HepG2 (cell line): ENCODE data around the gene ATF7IP. TPM values are rescaled to one million over a fixed set of nuclear protein-coding genes. Genes with fewer than 3 reads are reported as not detected.

Source experiments
- ATAC-seq: fragments of 200-7000 bp; cut with Tn5 transposase; 3 replicates; pipeline ENCODE4 v1.9.1; 2020; ENCODE audit warnings: mild to moderate bottlenecking, moderate library complexity
- BruUV-seq: library from RNA; stranded (reverse); fragments of 400-500 nt; replicated peaks from 2 replicates; lab custom pipeline; 2021; lab: Mats Ljungman, UMichigan
- CTCF ChIA-PET: fragments of 300-600 bp; formaldehyde crosslinking; extraction: SDS; loops from one replicate; lab custom pipeline; 2021; ENCODE audit warnings: low total read pairs, inconsistent platforms, low intra/inter-chr PET ratio; lab: Yijun Ruan, JAX
- POLR2A ChIA-PET: fragments of 350-600 bp; sonication (Branson Sonifier 250); formaldehyde crosslinking; loops from one replicate; lab custom pipeline; 2020; ENCODE audit warnings: antibody characterized with exemption, inconsistent platforms; lab: Yijun Ruan, JAX
- DNase-seq: peaks from one replicate; pipeline ENCODE4 v3.0.0-alpha.2; 2015; ENCODE audit warnings: low spot score
- FAIRE-seq: peaks from 3 replicates; lab custom pipeline; 2011; peaks lifted over from hg19 to GRCh38; lab: Jason Lieb, UNC
- H2AFZ ChIP-seq: one replicate; pipeline ENCODE4 v1.6.1; 2011; ENCODE audit warnings: low read length, inconsistent platforms
- H3K27ac ChIP-seq: fragments of 300-600 bp; 3 replicates; pipeline ENCODE4 v1.8.0; 2011; ENCODE audit warnings: mixed run types, mild to moderate bottlenecking, mixed read lengths, low read length, inconsistent platforms; ENCODE audit not compliant: insufficient read depth; ENCODE audit errors: extremely low read length
- H3K27me3 ChIP-seq, 2 experiments: fragments of 200-600 bp in 1 of 2; 2 replicates in 1 of 2; 3 replicates in 1 of 2; pipeline versions ENCODE4 v1.6.0 to v1.8.0; 2011; ENCODE audit warnings: low read length in 2 of 2, mild to moderate bottlenecking in 2 of 2, moderate library complexity in 2 of 2, inconsistent platforms in 1 of 2; ENCODE audit not compliant: insufficient read depth in 2 of 2, control insufficient read depth in 1 of 2
- H3K36me3 ChIP-seq, 2 experiments: fragments of 200-600 bp in 1 of 2; replicated peaks in 1 of 2; 2 replicates in 1 of 2; 3 replicates in 1 of 2; pipeline versions ENCODE4 v1.5.1 to v1.8.0; 2011; ENCODE audit warnings: low read length in 2 of 2, inconsistent platforms in 1 of 2; ENCODE audit not compliant: insufficient read depth in 2 of 2, control insufficient read depth in 1 of 2
- H3K4me1 ChIP-seq: 2 replicates; pipeline ENCODE4 v1.5.1; 2012; ENCODE audit warnings: low read length, inconsistent platforms; ENCODE audit not compliant: insufficient read depth
- H3K4me2 ChIP-seq: 2 replicates; pipeline ENCODE4 v1.6.0; 2011; ENCODE audit warnings: low read depth, low read length, inconsistent platforms
- H3K4me3 ChIP-seq, 3 experiments: fragments of 200-600 bp in 1 of 3; sonication (generic), shearing (Covaris generic) in 1 of 3; replicated peaks in 1 of 3; 2 replicates each; pipeline ENCODE4 v1.5.1; 2011 to 2016; ENCODE audit warnings: low read length in 3 of 3, inconsistent platforms in 2 of 3, low read depth in 2 of 3, mild to moderate bottlenecking in 2 of 3, control low read depth in 1 of 3, mixed read lengths in 1 of 3; ENCODE audit not compliant: insufficient read depth in 1 of 3
- H3K79me2 ChIP-seq: one replicate; pipeline ENCODE4 v1.6.1; 2011; ENCODE audit warnings: low read length, inconsistent platforms; ENCODE audit not compliant: insufficient read depth
- H3K9ac ChIP-seq: 2 replicates; pipeline ENCODE4 v1.6.0; 2011; ENCODE audit warnings: mild to moderate bottlenecking, low read depth, low read length, inconsistent platforms; ENCODE audit not compliant: insufficient read depth
- H3K9me3 ChIP-seq: 2 replicates; pipeline ENCODE4 v1.5.1; 2012; ENCODE audit warnings: mild to moderate bottlenecking, low read length
- H4K20me1 ChIP-seq: 2 replicates; pipeline ENCODE4 v1.6.0; 2011; ENCODE audit warnings: inconsistent platforms, mild to moderate bottlenecking, low read length, moderate library complexity; ENCODE audit not compliant: insufficient read depth
- CBFB ChIP-seq: sonication (generic); formaldehyde crosslinking; IDR thresholded peaks from 2 replicates; pipeline ENCODE4 v1.4.0; 2020; ENCODE audit warnings: missing genetic modification reagents
- EP300 ChIP-seq, 3 experiments: sonication (generic) in 1 of 3; formaldehyde crosslinking in 1 of 3; IDR thresholded peaks; 2 replicates each; pipeline versions ENCODE4 v1.5.1 to v1.6.1; 2011 to 2020; ENCODE audit warnings: low read depth in 2 of 3, low read length in 2 of 3, borderline replicate concordance in 1 of 3, improper control_type of control experiment in 1 of 3, mild to moderate bottlenecking in 1 of 3, missing genetic modification reagents in 1 of 3, moderate library complexity in 1 of 3
- NFE2 ChIP-seq: sonication (generic); formaldehyde crosslinking; IDR thresholded peaks from 2 replicates; pipeline ENCODE4 v1.4.0; 2020; ENCODE audit warnings: missing genetic modification reagents
- NFYB ChIP-seq: sonication (generic); formaldehyde crosslinking; IDR thresholded peaks from 2 replicates; pipeline ENCODE4 v1.4.0; 2020; ENCODE audit warnings: missing genetic modification reagents
- NFYC ChIP-seq: IDR thresholded peaks from 2 replicates; pipeline ENCODE4 v1.6.1; 2016; ENCODE audit warnings: missing genetic modification reagents, missing compliant biosample characterization
- RFX5 ChIP-seq: IDR thresholded peaks from 2 replicates; pipeline ENCODE4 v1.6.1; 2011; ENCODE audit warnings: low read depth, low read length, improper control_type of control experiment
- RFXAP ChIP-seq: sonication (generic); formaldehyde crosslinking; IDR thresholded peaks from 2 replicates; pipeline ENCODE4 v1.4.0; 2020; ENCODE audit warnings: missing genetic modification reagents, borderline replicate concordance
- SALL2 ChIP-seq: sonication (generic); formaldehyde crosslinking; IDR thresholded peaks from 2 replicates; pipeline ENCODE4 v1.8.1; 2023; ENCODE audit warnings: mild to moderate bottlenecking, missing genetic modification reagents, inconsistent platforms
- WGBS: methylation state at CpG from one replicate; pipeline ENCODE4 v1.1.6; 2017; ENCODE audit warnings: low lambda C conversion rate; 5-methylcytosine and 5-hydroxymethylcytosine counted together
- in situ Hi-C: cut with HindIII; loops from 2 replicates; pipeline ENCODE4 v1.10.0; 2017; ENCODE audit warnings: low pct_unique_long_range_greater_than_20kb; ENCODE audit not compliant: extremely low pct_ligation_motif_present
- intact Hi-C: fragments of 100-400 bp; cut with micrococcal nuclease; formaldehyde crosslinking; loops from one replicate; pipeline ENCODE4 v1.10.0; 2022; ENCODE audit not compliant: unreplicated experiment
- polyA plus RNA-seq, 8 experiments: library from polyadenylated mRNA; depleted of rRNA in 3 of 8; stranded (reverse) in 7 of 8; unstranded in 1 of 8; fragments of >200 nt; fragmentation: Illumina TruSeq in 4 of 8; extraction: Trizol in 4 of 8; gene quantifications; 2 replicates each; pipeline versions ENCODE4 v1.2.1 to v1.2.3, GENCODE V29; 2011 to 2016; ENCODE audit warnings: low read depth in 4 of 8, missing spikeins in 1 of 8, mixed read lengths in 1 of 8; ENCODE audit not compliant: insufficient read depth in 1 of 8
- total RNA-seq, 5 experiments: library from RNA; depleted of rRNA; stranded (reverse); fragments of >200 nt; fragmentation: Illumina TruSeq; extraction: Trizol; gene quantifications; 2 replicates each; pipeline ENCODE4 v1.2.3, GENCODE V29; 2016; ENCODE audit warnings: low read depth in 1 of 5
- TF ChIP-seq, protein P1 (sequence below): sonication (generic); formaldehyde crosslinking; IDR thresholded peaks from 2 replicates; pipeline ENCODE4 v1.8.0; 2022; ENCODE audit warnings: mild to moderate bottlenecking, missing genetic modification reagents; ENCODE audit not compliant: insufficient replicate concordance

Gene ATF7IP
- total and polyA plus RNA-seq, 2 of the 13 experiments (the other 11 are each of a cell fraction or from before 2014, with no cell fraction given) = 1.8 to 11.8 TPM

DNA sequence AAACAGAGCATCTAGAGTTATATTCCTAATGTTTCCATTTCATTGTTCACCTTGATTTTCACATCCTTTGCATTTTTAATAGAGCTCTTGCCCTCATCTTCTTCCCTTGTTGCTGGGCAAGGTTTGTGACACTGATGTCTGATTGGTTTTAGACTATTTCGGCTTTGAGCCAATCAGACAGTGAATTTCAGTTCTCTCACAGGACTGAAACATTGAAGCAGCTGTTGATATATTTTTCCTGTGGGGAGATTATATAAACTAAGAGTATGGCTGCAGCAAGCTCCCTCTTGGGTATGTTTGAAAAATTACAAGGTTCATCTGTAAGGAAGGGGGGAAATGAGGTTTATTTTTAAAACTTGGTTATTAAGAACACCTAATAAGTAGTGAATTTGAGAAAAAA lies 51.2 kb downstream of the ATF7IP start:
- BruUV-seq = no TSS peak
- Histone ChIP-seq H3K9me3 (no peaks in the 10 kb centered on the region; the same call in 1 of the 2 replicates), H3K9ac (no peak overlapping the region), H3K27ac (no peak overlapping the region), H3K36me3 (no peaks in the 10 kb centered on the region), H2AFZ (no peak overlapping the region), H3K27me3 (no peaks in the 10 kb centered on the region), H3K4me1 (no peaks in the 10 kb centered on the region), H3K4me2 (no peak overlapping the region), H3K79me2 (peaks cover 10% of the 10 kb centered on the region), H4K20me1 (no peaks in the 10 kb centered on the region), H3K4me3 (no peak overlapping the region)
- POLR2A ChIA-PET = no interaction called here
- DNase-seq = peak; percentile 33
- 47% methylated on average over 1 of the region's 1 CpG for WGBS
- CTCF ChIA-PET = no interaction called here
- TF ChIP-seq NFYB (CRISPR knock-in tag) = peak; percentile 63
- TF ChIP-seq, protein P1, sequence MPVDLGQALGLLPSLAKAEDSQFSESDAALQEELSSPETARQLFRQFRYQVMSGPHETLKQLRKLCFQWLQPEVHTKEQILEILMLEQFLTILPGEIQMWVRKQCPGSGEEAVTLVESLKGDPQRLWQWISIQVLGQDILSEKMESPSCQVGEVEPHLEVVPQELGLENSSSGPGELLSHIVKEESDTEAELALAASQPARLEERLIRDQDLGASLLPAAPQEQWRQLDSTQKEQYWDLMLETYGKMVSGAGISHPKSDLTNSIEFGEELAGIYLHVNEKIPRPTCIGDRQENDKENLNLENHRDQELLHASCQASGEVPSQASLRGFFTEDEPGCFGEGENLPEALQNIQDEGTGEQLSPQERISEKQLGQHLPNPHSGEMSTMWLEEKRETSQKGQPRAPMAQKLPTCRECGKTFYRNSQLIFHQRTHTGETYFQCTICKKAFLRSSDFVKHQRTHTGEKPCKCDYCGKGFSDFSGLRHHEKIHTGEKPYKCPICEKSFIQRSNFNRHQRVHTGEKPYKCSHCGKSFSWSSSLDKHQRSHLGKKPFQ = no peak
- TF ChIP-seq SALL2 (CRISPR knock-in tag) = no peak
- peak; percentile 67 for TF ChIP-seq NFYC (CRISPR knock-in tag)
- peak; percentile 98 for TF ChIP-seq RFXAP (CRISPR knock-in tag)
- peak in 1 of 2 experiments; percentile 40; a peak in 1 of 4 replicates for TF ChIP-seq EP300 (IDR thresholded peaks at IDR 0.05; ENCODE audit: low read depth in 2 of 2, low read length in 2 of 2)
- no peak for TF ChIP-seq EP300 (CRISPR knock-in tag; IDR thresholded peaks at IDR 0.05; ENCODE audit: borderline replicate concordance)
- no peak for TF ChIP-seq NFE2 (CRISPR knock-in tag)
- peak; percentile 94 for TF ChIP-seq RFX5
- TF ChIP-seq CBFB (CRISPR knock-in tag) = no peak
- in situ Hi-C loops = no loop called here
- intact Hi-C loops = no loop called here
- FAIRE-seq = no peak
- ATAC-seq = no peak; the same call in 1 of the 3 replicates
